GM19035 (cell line): Measurements from ENCODE around the gene SEL1L.
"Not testable (repeated sequence)": the region's sequence is repeated elsewhere in the genome, so short reads cannot be mapped to it uniquely, and the experiment has no call there.

ENCODE experiments used
- ATAC-seq: cut with Tn5 transposase; IDR thresholded peaks from one replicate; pipeline ENCODE4 v1.9.1; 2021; ENCODE audit not compliant: unreplicated experiment

SEL1L gene

GRCh38 chr14:81533536-81534343 lies at the start of gene SEL1L:
Gene SEL1L (minus strand): TSS chr14:81533853. CDS start chr14:81533744, 109 bp downstream.
- ATAC-seq: peak; percentile 95

- no peak for ATAC-seq
Observed at GRCh38 chr14:81582420-81582819, 48.8 kb upstream of the SEL1L start.

- ATAC-seq: no peak
Observed at GRCh38 chr14:81579115-81579514, 45.5 kb upstream of the SEL1L start.

GRCh38 chr14:81571437-81571836 lies 37.8 kb upstream of the SEL1L start:
- no peak for ATAC-seq

- ATAC-seq: no peak
Observed at GRCh38 chr14:81567302-81567701, 33.6 kb upstream of the SEL1L start.

DNA sequence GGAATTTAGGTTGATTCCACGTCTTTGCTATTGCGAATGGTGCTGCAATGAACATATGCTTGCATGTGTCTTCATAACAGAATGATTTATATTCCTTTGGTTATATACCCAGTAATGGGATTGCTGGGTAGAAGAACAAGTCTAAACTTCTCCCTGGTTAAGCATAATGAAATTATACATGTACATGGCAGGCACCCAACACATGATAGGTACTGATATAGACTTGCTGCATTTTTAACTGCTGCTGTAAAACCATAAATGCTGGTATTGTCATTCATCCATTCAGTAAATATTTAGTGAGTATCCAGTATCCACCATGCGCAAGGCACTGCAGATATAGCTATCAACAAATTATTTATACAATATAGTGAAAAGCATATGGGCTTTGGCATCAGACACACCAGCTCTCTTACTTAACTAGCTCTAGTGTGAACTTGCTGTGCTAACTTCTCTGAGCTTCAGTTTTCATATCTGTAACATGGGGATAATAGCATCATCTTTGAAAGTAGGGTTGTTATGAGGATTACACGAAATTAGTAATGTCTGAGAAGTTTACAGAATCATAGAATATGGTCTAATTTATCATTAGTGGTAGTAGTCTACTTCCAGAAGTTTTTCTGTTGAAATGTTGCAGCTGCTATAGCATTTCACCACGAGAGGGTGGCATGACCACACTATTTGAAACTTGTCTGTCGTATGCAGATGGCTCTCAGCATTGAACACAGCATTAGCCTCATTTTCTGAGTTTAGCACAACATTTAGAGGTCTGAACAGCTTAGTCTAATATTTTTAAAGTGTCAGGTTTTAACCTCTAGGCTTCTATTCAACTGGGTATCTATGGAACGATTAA lies 32.0 kb upstream of the SEL1L start:
- ATAC-seq: no peak

DNA sequence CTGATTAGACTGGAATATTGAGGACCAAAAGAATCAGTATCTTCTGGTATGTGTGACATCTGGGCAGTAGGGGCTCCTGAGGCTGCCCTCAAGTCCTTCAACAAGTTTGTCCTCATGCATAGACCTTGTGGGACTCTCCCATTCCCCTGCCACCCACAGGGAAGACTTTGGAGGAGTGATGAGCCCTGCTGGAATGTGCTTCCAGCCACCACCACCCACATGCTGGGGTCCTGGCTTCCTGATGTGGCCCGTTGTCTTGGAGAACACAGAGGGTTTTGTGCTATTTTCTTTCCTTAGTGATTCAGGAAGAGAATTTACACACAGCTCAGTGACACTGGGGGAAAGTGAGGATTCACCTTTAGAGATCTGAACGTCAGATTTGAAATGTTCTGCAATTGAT lies 29.2 kb upstream of the SEL1L start:
- ATAC-seq: no peak

DNA sequence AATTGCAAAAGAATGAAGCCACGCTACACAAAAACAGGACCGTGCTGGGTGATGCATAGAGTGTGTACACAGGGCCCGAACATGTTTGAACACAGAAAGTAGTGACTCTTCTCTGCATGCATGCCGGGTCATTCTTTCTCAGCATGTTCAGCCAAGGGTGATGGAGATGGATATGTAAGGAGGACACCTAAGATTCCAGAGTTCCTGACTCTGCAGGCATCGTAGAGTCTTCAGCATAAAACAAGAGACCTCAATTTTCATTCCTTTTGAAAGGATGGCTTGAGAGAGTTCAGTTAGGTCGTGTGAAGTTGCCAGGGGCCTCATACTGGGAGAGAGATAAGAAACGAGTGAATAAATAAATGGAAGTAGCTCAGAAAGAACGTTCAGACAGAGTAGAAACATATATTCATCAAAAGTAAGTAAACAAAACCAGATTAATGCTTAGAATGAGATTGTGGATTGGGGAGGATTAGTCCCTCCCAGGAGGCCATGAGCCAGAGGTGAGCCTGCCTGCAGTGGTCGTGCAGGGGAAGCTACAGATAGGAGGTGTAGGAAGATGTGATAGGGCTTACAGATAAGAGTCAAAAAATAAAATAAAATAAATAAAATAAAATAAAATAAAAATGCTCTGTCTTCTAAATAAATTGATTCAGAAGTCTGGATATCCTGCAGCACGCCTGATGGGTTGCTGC lies 27.6 kb upstream of the SEL1L start:
- ATAC-seq: no peak

- ATAC-seq: no peak
Observed at GRCh38 chr14:81559385-81559784, 25.7 kb upstream of the SEL1L start.

- no peak for ATAC-seq
Observed at GRCh38 chr14:81557146-81557545, 23.5 kb upstream of the SEL1L start.

DNA sequence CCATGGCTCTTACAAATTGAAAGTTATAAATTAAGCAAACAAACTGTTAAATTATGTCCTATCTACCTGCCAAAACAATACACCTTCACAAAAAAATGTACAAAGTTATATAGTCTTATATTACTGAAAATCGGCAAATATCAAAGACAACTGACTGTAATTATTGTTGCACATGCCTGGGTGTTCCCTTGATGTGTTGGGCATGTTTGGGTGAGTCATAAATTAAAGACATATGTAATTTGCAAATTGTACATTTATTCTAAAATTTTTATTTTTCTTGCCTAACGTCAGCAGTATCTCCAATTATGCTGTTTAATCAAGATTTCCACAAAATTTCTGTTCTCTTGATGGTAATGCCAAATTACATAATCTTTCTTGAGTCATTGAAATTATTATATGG lies 22.0 kb upstream of the SEL1L start:
- no peak for ATAC-seq

- ATAC-seq: no peak
Observed at GRCh38 chr14:81555051-81555450, 21.4 kb upstream of the SEL1L start.

DNA sequence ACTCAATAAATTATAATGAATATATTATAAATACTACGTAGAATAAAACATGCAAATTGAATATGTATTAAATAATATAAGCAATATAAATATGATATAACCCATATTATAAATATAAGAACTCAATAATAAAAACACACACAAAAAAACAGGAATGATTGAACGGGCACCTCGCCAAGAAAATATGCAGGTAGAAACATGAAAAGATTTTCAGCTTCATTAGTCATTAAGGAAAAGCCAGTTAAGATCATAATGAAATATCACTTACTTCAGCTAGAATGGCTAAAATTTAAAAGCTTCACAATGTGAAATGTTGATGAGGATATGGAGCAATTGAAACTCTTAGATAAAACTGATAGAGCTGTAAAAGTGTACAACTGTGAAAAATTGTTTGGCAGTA lies 17.8 kb upstream of the SEL1L start:
- ATAC-seq: no peak

DNA sequence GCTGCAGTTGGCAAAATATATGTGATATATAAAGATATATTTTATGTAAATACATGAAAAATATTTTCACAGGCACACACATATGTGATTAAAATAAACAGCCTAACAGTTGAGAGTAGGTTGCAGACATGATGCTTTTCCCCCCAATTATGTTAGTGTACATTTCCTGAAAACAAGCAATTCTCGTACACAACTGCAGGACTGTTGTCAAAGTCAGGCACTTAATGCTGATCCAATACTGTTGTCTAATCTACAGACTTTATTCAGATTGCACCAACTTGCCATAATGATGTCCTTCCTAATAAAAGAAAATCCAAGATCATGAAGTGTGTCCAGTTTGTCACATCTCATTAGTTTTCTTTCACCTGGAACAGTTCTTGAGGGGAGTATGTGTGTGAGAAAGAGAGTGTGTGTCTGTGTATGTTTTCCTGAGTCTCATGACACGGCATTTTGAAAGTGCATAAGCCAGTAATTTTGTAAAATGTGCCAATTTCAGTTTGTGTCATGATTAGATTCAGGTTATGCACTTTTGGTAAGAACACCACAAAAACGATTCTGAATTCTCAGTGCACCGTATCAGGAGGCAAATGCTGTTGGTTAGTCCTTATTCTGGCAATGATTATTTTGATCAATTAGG lies 16.5 kb upstream of the SEL1L start:
- ATAC-seq: peak; percentile 94

GRCh38 chr14:81541206-81541605 lies 7.6 kb upstream of the SEL1L start:
- ATAC-seq: not testable (repeated sequence)

DNA sequence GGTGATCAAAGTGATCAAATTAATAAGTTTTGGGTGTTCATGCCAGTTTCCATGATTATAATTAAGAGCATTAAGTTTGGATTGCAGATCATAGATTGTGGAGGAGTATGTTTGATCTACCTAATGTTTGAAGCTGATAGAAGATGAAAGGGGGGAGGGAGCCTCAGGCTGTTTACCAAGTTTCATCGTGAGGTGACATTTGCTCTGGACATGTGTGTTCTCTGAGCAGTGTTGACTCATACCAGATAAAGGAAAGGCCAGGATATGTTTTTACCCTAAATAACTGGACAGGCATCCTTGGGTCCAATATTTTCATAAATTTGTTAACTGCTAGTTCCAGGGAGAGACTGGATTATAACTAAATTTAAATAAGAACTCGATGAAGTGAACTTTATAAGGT lies 3.5 kb upstream of the SEL1L start:
- ATAC-seq: no peak

GRCh38 chr14:81536241-81536771 lies 2.7 kb upstream of the SEL1L start:
- ATAC-seq: no peak

DNA sequence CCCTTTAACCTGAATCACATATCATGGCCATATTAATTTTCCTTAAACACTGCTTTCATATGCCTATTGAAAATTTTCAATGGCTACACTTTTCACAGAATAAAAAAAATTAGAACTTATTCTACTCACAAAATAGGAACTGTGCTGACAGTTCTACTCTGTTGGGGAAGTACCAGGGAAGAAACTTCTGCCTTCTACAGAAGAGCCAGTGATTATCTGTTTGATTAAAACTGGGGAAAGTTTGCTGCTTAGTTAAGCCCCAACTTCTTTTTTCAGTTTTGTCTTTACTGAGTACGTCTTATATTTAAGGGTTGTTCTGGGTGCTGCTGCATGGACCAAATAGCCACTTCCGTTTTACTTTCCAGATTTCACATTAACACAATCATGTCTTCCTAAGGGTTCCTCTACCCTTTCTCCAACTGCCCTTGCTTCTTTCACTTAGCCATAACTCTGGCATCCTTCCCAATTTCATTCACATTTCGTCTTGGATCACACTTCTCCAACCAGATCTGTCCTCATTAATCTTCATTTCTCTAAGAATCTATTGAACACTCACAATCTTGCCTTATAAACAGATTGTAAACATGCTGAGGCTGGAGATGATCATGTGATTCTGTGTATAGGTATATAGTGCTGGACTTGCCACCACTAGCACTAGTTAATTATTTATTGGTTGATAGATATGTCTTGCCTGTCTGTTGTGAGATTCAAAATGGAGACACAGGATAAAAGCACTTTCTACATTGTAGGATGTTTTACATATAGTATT lies 1.9 kb upstream of the SEL1L start:
- ATAC-seq: no peak

DNA sequence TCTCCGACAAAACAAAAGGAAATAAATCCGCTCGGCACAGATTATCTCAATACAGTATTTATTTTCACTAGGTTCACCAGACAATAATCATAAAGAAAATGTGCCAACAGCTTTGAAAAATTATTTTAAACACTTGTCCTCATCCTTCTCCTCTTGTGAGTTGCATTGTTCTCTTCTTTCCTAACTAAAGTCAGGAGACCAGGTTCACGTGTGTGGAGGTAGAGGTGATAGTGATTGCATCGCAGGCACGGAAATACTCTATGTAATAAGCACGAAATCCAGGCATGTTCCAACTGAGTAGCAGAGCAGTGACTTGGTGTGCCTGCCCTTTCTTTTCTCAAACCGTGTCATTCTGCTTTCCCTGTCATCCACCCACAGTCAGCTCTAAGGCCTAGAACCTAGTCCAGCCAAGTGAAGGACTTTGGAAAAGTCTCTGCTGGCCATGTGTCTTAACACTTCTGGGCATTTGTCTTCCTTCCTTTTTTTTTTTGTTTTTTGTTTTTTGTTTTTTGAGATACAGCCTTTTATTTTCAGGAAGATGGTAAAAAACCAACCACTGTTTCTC lies 939 bp upstream of the SEL1L start:
- no peak for ATAC-seq

- ATAC-seq: no peak
Observed at GRCh38 chr14:81533212-81533535, 479 bp downstream of the SEL1L start.
